Stomach (tissue), 9 donors: ENCODE results near the gene PTX3. TPM values are rescaled to one million over a fixed set of nuclear protein-coding genes. Genes with fewer than 3 reads are reported as not detected.

Source experiments
- DNase-seq, 2 donors: peaks; one replicate each; pipeline versions ENCODE4 v3.0.0 to v3.0.0-alpha.2; 2013 to 2019
- H3K27ac ChIP-seq, 5 donors: fragments of 200-600 bp in 4 of 5; sonication (generic) in 4 of 5; one replicate each; pipeline ENCODE4 v1.5.1; 2013 to 2019; ENCODE audit warnings: mild to moderate bottlenecking in 1 of 5, moderate library complexity in 1 of 5
- H3K27me3 ChIP-seq, 3 donors: fragments of 200-600 bp; sonication (generic); one replicate each; pipeline ENCODE4 v1.5.1; 2017 to 2019; ENCODE audit warnings: mixed run types in 1 of 3
- H3K36me3 ChIP-seq, 4 donors: fragments of 200-600 bp; sonication (generic); 1 replicate in 3 of 4; 2 replicates in 1 of 4; pipeline ENCODE4 v1.5.1; 2016 to 2019
- H3K4me1 ChIP-seq, 4 donors: fragments of 200-600 bp; sonication (generic); one replicate each; pipeline ENCODE4 v1.5.1; 2016 to 2019
- H3K4me3 ChIP-seq, 4 donors: fragments of 200-600 bp; sonication (generic) in 3 of 4; one replicate each; pipeline ENCODE4 v1.5.1; 2016 to 2019; ENCODE audit warnings: mild to moderate bottlenecking in 1 of 4
- H3K9me3 ChIP-seq, 4 donors: fragments of 200-600 bp; sonication (generic); one replicate each; pipeline ENCODE4 v1.5.1; 2016 to 2019
- CTCF ChIP-seq, 7 experiments: fragments of 450-650 bp in 4 of 7; fragments of 200-600 bp in 3 of 7; sonication (generic) in 3 of 7; IDR thresholded peaks; one replicate each; pipeline ENCODE4 v1.5.1; 2016 to 2019; ENCODE audit warnings: antibody characterized with exemption in 7 of 7, control low read depth in 2 of 7, mild to moderate bottlenecking in 1 of 7
- EP300 ChIP-seq: sonication (generic); formaldehyde crosslinking; IDR thresholded peaks from one replicate; pipeline ENCODE4 v1.6.1; 2017; ENCODE audit warnings: antibody characterized with exemption
- POLR2A ChIP-seq, 4 donors: fragments of 450-650 bp; IDR thresholded peaks; one replicate each; pipeline ENCODE4 v1.6.1; 2016; ENCODE audit warnings: antibody characterized with exemption in 4 of 4, control low read depth in 2 of 4, mild to moderate bottlenecking in 1 of 4, moderate library complexity in 1 of 4
- POLR2AphosphoS5 ChIP-seq, 3 donors: sonication (generic); formaldehyde crosslinking; IDR thresholded peaks; one replicate each; pipeline ENCODE4 v1.6.1; 2016; ENCODE audit warnings: antibody characterized with exemption in 3 of 3
- WGBS, 5 donors: extraction: QIAGEN DNeasy Blood & Tissue Kit in 3 of 5; methylation state at CpG; one replicate each; pipeline versions ENCODE4 v1.1.5 to v1.1.7; 2013 to 2018; 5-methylcytosine and 5-hydroxymethylcytosine counted together
- intact Hi-C: fragments of 100-400 bp; cut with DNase I; formaldehyde crosslinking; loops from one replicate; pipeline ENCODE4 v1.15.1; 2023; ENCODE audit warnings: low total_unique reads
- polyA plus RNA-seq, 3 donors: library from polyadenylated mRNA; stranded (reverse); fragments of 200-250 nt; gene quantifications; one replicate each; pipeline ENCODE4 v1.2.3, GENCODE V29; 2013
- total RNA-seq, 5 donors: library from RNA; depleted of rRNA; stranded (reverse); fragments of >200 nt; gene quantifications; one replicate each; pipeline versions ENCODE4 v1.1.0 to v1.2.3, GENCODE V29; 2014 to 2016
- donor health status: healthy with polysubstance abuse.
- donor health status: Bipolar disorder and iron deficiency.
- donor health status: healthy.

Gene PTX3
- total and polyA plus RNA-seq, 8 donors = 0.45 to 25.7 (median 4.6) TPM

GRCh38 chr3:157477441-157477840, 40.8 kb downstream of the PTX3 start:
- no peaks in the 10 kb centered on the region for H3K27me3 ChIP-seq
- WGBS, 5 donors = 75 to 100% (median 87%) methylated on average over 3 of the region's 3 CpGs
- H3K36me3 ChIP-seq = no peaks in the 10 kb centered on the region
- H3K4me1 ChIP-seq = no peaks in the 10 kb centered on the region
- no peak for DNase-seq
- intact Hi-C loops = no loop called here
- no peak overlapping the region for H3K4me3 ChIP-seq
- H3K9me3 ChIP-seq = no peaks in the 10 kb centered on the region
- H3K27ac ChIP-seq = no peak overlapping the region
- TF ChIP-seq EP300 = no peak
- TF ChIP-seq CTCF (IDR thresholded peaks at IDR 0.05) = no peak
- TF ChIP-seq POLR2A (IDR thresholded peaks at IDR 0.05) = no peak
- no peak for TF ChIP-seq POLR2AphosphoS5 (IDR thresholded peaks at IDR 0.05)

DNA sequence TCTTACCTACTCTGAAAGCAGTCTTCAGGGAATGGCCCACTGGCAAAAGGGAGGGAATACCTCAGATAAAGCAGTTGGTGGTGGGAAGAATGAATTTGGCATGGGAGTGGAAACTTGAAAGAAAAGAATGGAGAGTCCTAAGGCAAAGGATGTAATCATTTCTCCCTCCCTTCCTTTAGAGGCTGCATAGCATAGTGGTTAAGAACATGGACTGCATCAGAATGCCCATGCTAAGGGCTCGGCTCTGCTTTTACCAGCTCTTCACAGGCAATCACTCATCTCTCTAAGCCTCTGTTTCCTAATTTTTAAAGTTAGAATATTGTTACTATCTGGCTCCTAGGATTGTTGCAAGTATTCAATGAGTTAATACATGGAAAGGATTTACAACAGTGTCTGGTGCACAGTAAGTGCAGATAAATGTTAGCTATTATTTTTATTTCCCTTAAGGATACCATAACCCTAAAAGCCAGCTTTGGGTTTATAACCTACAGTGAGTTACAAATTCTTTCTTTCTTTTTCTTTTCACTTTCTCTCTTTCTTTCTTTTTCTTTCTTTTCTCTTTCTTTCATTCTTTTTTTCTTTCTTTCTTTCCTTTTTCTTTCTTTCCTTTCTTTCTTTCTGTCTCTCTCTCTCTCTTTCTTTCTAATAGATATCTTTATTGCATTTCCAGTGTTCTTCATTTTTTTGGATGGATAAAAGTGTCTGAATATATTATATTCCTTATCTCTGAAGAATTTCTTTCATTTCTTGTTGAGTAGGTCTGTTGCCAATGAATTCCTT, 43.0 kb downstream of the PTX3 start:
- no peak for DNase-seq
- TF ChIP-seq POLR2AphosphoS5 (IDR thresholded peaks at IDR 0.05) = no peak
- H3K27ac ChIP-seq = no peak overlapping the region
- WGBS, 5 donors = 74 to 95% (median 86%) methylated on average over 1 of the region's 1 CpG
- intact Hi-C loops = no loop called here
- H3K27me3 ChIP-seq = no peaks in the 10 kb centered on the region
- H3K9me3 ChIP-seq = no peaks in the 10 kb centered on the region
- no peaks in the 10 kb centered on the region for H3K36me3 ChIP-seq
- H3K4me1 ChIP-seq = no peaks in the 10 kb centered on the region
- no peak overlapping the region for H3K4me3 ChIP-seq

DNA sequence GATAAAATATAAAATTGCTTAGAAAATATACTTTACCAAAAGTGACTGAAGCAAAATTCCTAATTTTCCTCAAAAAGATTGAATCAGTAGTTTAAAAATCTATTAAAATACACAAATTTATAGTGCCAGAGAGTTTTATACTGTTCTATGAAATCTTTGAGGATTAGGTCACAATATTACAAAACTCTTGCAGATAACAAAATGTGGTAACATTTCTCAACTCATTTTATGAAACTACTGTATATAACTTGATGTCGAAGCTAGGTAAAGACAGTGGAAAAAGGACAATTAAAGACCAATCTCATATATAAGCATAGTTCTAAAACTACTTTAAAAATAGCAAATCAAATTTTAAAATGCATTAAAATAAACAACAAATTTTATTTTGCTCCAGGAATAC, 50.7 kb downstream of the PTX3 start:
- intact Hi-C loops = no loop called here
- H3K27ac ChIP-seq = no peak overlapping the region
- H3K4me1 ChIP-seq = no peaks in the 10 kb centered on the region
- no peak for DNase-seq
- no peaks in the 10 kb centered on the region for H3K9me3 ChIP-seq
- WGBS, 5 donors = 42 to 88% (median 84%) methylated on average over 1 of the region's 1 CpG
- H3K27me3 ChIP-seq = no peaks in the 10 kb centered on the region
- no peaks in the 10 kb centered on the region for H3K36me3 ChIP-seq
- H3K4me3 ChIP-seq = no peak overlapping the region
- TF ChIP-seq POLR2A (IDR thresholded peaks at IDR 0.05) (no peak), POLR2AphosphoS5 (IDR thresholded peaks at IDR 0.05) (no peak), CTCF (IDR thresholded peaks at IDR 0.05) (no peak), EP300 (no peak)

GRCh38 chr3:157488144-157488543, 51.5 kb downstream of the PTX3 start:
- no peaks in the 10 kb centered on the region for H3K9me3 ChIP-seq
- H3K27me3 ChIP-seq = no peaks in the 10 kb centered on the region
- no peak overlapping the region for H3K27ac ChIP-seq
- no peaks in the 10 kb centered on the region for H3K36me3 ChIP-seq
- intact Hi-C loops = no loop called here
- no peak overlapping the region for H3K4me3 ChIP-seq
- DNase-seq = no peak
- peaks cover 0 to under 1% (median 0%) of the 10 kb centered on the region in 4 donors for H3K4me1 ChIP-seq
- no peak for TF ChIP-seq POLR2A (IDR thresholded peaks at IDR 0.05)
- no peak for TF ChIP-seq EP300
- no peak for TF ChIP-seq POLR2AphosphoS5 (IDR thresholded peaks at IDR 0.05)
- TF ChIP-seq CTCF (IDR thresholded peaks at IDR 0.05) = no peak

GRCh38 chr3:157491136-157491535, 54.5 kb downstream of the PTX3 start:
- H3K27ac ChIP-seq = no peak overlapping the region
- intact Hi-C loops = loop anchor here (10.0 kb wide), 1 partner anchor 286 kb away; no protein-coding TSS in a partner anchor
- no peaks in the 10 kb centered on the region for H3K36me3 ChIP-seq
- 93 to 100% (median 96%) methylated on average over 2 of the region's 2 CpGs for WGBS, 5 donors
- H3K9me3 ChIP-seq = no peaks in the 10 kb centered on the region
- no peaks in the 10 kb centered on the region for H3K27me3 ChIP-seq
- no peak for DNase-seq
- TF ChIP-seq EP300 (no peak), POLR2A (IDR thresholded peaks at IDR 0.05) (no peak), POLR2AphosphoS5 (IDR thresholded peaks at IDR 0.05) (no peak), CTCF (IDR thresholded peaks at IDR 0.05) (no peak)
- H3K4me1 ChIP-seq = peaks cover 0 to 5% (median 0%) of the 10 kb centered on the region in 4 donors
- no peak overlapping the region for H3K4me3 ChIP-seq
